Naive thymus-derived CD8-positive, alpha-beta T cell (primary cell): ENCODE results near the gene TEAD3. TPM values are rescaled to one million over a fixed set of nuclear protein-coding genes. Genes with fewer than 3 reads are reported as not detected.
"Not testable (repeated sequence)": the region's sequence is repeated elsewhere in the genome, so short reads cannot be mapped to it uniquely, and the experiment has no call there.

Source experiments
- ATAC-seq, 2 donors: fragments of 150-1000 bp; cut with Tn5 transposase in 1 of 2; sonication (Bioruptor Pico), chemical (Tn5 transposase) in 1 of 2; 1 replicate in 1 of 2; 2 replicates in 1 of 2; pipeline ENCODE4 v1.10.0; 2021; ENCODE audit warnings: mild to moderate bottlenecking in 2 of 2, moderate library complexity in 2 of 2
- POLR2A ChIA-PET: fragments of 350-600 bp; sonication (Branson Sonifier 250); formaldehyde crosslinking; loops from one replicate; lab custom pipeline; 2021; ENCODE audit warnings: antibody characterized with exemption; lab: Charles Lee
- DNase-seq, 10 donors: peaks; one replicate each; pipeline versions ENCODE4 v3.0.0 to v3.0.0-alpha.2; 2020 to 2022
- H3K27ac Mint-ChIP-seq, 10 donors: one replicate each; pipeline ENCODE4 v1.8.0; 2020 to 2022; ENCODE audit warnings: mild to moderate bottlenecking in 10 of 10, mixed read lengths in 10 of 10, moderate library complexity in 4 of 10, inconsistent platforms in 1 of 10
- H3K27me3 Mint-ChIP-seq, 5 donors: one replicate each; pipeline ENCODE4 v1.8.0; 2021 to 2022; ENCODE audit warnings: mixed read lengths in 5 of 5
- H3K36me3 Mint-ChIP-seq, 3 donors: one replicate each; pipeline ENCODE4 v1.8.0; 2020 to 2022; ENCODE audit warnings: mixed read lengths in 3 of 3, mild to moderate bottlenecking in 2 of 3, inconsistent platforms in 1 of 3
- H3K4me1 Mint-ChIP-seq, 4 donors: one replicate each; pipeline ENCODE4 v1.8.0; 2021 to 2022; ENCODE audit warnings: mixed read lengths in 4 of 4
- H3K4me3 Mint-ChIP-seq, 10 donors: one replicate each; pipeline ENCODE4 v1.8.0; 2020 to 2022; ENCODE audit warnings: mild to moderate bottlenecking in 10 of 10, mixed read lengths in 10 of 10, moderate library complexity in 6 of 10, inconsistent platforms in 1 of 10
- H3K9me3 Mint-ChIP-seq, 9 donors: one replicate each; pipeline ENCODE4 v1.8.0; 2020 to 2022; ENCODE audit warnings: mixed read lengths in 9 of 9, mild to moderate bottlenecking in 3 of 9, inconsistent platforms in 1 of 9, moderate library complexity in 1 of 9
- polyA plus RNA-seq, 3 donors: library from polyadenylated mRNA; unstranded; fragments of 300-500 nt; fragmentation: Illumina TruSeq; gene quantifications; one replicate each; pipeline ENCODE4 v1.2.3, GENCODE V29; 2021
- total RNA-seq, 8 experiments: library from RNA in 2 of 8; stranded (reverse) in 2 of 8; gene quantifications; one replicate each; pipeline ENCODE4 v1.2.3 and lab custom pipeline; 2021 to 2026

Gene TEAD3
- total RNA-seq (under 1 TPM; 0.47 to 0.58 TPM), polyA plus RNA-seq (under 1 TPM; 0.05 to 0.16 (median 0.15) TPM), total RNA-seq (lab: John Stamatoyannopoulos, UW) (0 to 1.6 (median 0.37) reads per million in 6 experiments)

DNA sequence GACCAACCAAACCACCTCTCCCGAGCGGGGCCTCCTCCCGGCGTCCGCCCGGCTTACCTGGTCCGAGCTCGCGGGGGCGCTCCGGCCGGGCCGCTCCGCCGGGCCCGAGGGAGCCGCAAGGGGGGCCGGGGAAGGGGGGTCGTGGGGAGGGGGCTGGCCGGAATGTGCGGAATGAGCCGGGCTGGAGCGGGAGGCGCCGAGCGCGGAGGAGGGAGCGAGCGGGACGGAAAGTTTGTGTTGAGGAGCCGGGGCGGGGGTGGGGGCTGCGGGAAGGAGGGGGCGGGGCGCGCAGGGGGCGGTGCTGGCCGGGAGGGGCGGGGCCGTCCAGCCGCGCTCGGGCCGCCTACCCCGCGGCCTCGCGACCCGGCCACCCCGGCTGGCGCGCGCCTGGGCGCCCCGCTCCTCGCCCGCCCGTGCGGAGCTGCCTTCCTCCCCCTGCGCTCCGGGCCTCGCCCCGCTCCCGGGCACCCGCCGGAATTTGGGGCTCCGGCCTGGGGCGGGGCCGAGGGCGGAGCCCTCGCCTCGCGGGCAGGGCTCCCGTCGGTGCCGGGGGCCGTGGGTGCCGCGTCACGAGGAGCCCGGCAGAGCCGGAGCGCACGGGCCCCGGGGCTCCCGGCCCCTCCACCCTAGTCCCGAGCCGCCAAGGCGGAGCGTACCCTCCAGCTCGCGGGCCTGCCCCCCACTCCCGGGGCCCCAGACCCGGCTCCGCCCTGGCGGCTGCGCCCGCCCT, at the start of gene TEAD3:
Gene TEAD3, minus strand, starts transcription at position 239 of the 730 bp plus-strand sequence.
- H3K9me3 Mint-ChIP-seq, result peaks cover 0 to 2% (median 0%) of the 10 kb centered on the region in 9 donors
- ATAC-seq, result peak; percentile 65 to 77
- H3K4me1 Mint-ChIP-seq, result peaks cover 14 to 32% (median 21%) of the 10 kb centered on the region in 4 donors
- H3K27me3 Mint-ChIP-seq, result peaks cover 10 to 34% (median 15%) of the 10 kb centered on the region in 5 donors
- POLR2A ChIA-PET, result interaction anchor here (0.6 to 2.7 kb wide), 7 partner anchors 10 to 240 kb away, joined by 3 to 15 read pairs (median 3); partner anchors contain the start of gene RPL10A
- no peaks in the 10 kb centered on the region for H3K36me3 Mint-ChIP-seq
- H3K27ac Mint-ChIP-seq, result peak within 1 kb of the TSS in 2 of 10 donors; percentile 20 to 79
- peak within 1 kb of the TSS; percentile 70 to 89 (median 80) for H3K4me3 Mint-ChIP-seq
- peak in 9 of 10 donors; percentile 10 to 57 (median 47) for DNase-seq

DNA sequence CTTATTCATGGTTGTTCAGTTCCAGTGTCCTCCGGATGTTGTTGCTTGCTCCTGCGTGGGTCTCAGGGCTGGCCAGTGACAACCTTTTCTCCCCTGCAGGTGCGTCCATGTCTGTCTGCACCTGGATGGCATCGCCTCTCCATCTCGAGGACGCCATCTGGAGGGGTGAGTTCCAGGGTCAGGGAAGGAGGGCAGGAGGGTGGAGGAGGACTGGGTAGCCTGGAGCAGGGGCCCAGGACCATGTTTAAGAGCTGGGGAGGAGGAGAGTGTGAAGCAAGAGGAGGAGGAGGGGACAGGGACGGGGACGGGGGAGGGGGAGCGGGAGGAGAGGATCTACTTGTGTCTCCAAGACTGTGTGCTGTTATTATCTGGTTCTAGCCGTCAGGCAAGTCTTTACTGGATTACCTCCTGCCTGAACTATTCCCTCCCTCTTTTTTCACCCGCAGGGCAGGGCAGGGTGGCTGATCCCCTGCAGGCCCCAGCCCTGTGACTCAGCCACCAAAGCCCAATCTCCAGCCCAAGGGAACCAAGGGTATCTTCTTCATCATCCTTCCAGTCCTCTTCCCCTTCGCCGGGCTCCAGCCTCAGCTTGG, 48.0 kb upstream of the TEAD3 start:
- H3K36me3 Mint-ChIP-seq, result peaks cover 0 to 9% (median 7%) of the 10 kb centered on the region in 3 donors
- POLR2A ChIA-PET, result no interaction called here

DNA sequence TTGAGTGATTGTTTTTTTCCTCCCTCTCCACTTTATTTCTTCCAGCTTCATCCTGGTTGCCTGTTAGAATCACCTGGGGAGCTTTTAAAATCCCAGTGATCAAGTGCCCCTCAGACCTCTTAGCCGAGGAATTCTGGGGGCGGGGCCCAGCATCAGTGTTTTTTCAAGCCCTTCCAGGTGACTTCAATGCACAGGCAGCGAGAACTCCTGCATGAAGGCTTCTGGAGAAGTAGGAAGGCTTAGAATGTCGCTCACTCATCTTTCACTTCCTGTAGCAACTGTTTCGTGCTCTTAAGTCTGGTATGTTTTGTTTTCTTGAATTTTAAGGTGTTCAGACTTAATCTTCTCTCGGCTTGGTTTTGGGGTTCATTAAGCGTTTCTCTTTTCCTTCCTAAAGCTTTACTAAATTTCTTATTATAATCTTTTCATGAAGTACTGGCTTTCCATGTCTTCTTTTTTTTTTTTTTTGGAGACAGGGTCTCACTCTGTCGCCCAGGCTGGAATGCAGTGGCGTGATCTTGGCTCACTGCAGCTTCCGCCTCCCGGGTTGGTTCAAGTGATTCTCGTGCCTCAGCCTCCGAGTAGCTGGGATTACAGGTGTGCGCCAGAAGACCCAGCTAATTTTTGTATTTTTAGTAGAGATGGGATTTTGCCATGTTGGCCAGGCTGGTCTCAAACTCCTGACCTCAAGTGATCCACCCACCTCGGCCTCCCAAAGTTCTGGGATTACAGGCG, 46.7 kb upstream of the TEAD3 start:
- H3K27ac Mint-ChIP-seq, result peak overlapping the region in 2 of 10 donors; percentile 14 to 69
- H3K36me3 Mint-ChIP-seq, result peaks cover 0 to 7% (median 6%) of the 10 kb centered on the region in 3 donors
- H3K27me3 Mint-ChIP-seq, result no peaks in the 10 kb centered on the region
- peaks cover 0 to 13% (median 0%) of the 10 kb centered on the region in 9 donors for H3K9me3 Mint-ChIP-seq
- peaks cover 0 to 4% (median 3%) of the 10 kb centered on the region in 4 donors for H3K4me1 Mint-ChIP-seq
- POLR2A ChIA-PET, result interaction anchor here (0.7 kb wide), 2 partner anchors 227 to 239 kb away, joined by 3 read pairs; no protein-coding TSS in a partner anchor
- DNase-seq (no peak), ATAC-seq (no peak)
- peak overlapping the region in 1 of 10 donors; percentile 17 for H3K4me3 Mint-ChIP-seq

More for the DNA sequence above, 48.0 kb upstream of the TEAD3 start:
- Mint-ChIP-seq H3K9me3 (peaks cover 0 to 16% (median 2%) of the 10 kb centered on the region in 9 donors), H3K4me1 (peaks cover 0 to 4% (median 3%) of the 10 kb centered on the region in 4 donors), H3K4me3 (no peak overlapping the region), H3K27me3 (no peaks in the 10 kb centered on the region), H3K27ac (no peak overlapping the region)
- ATAC-seq (no peak), DNase-seq (no peak)

DNA sequence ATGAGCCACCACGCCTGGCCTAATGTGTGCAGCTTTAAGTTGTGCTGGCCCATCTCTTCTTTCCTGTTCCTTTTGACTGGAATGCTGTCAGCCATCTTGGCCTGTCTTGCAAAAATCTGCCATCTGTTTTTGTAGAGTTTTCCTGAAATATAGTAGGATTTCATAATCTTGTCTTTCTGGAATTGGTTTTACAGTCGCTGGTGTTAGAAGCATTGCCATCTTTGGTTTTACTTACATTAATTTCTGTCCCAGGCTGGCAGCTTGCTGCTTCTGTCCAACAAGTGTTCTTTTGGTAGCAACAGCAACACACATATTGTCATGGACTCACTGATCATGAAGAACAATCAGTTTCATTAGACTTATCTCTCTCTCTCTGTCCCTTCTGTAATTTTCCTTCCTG, 45.0 kb upstream of the TEAD3 start:
- Mint-ChIP-seq H3K4me3 (no peak overlapping the region), H3K36me3 (peaks cover 0 to 7% (median 6%) of the 10 kb centered on the region in 3 donors), H3K27me3 (no peaks in the 10 kb centered on the region), H3K27ac (no peak overlapping the region), H3K9me3 (peaks cover 0 to 13% (median 0%) of the 10 kb centered on the region in 9 donors), H3K4me1 (peaks cover 0 to 4% (median 3%) of the 10 kb centered on the region in 4 donors)
- DNase-seq (no peak), ATAC-seq (no peak)
- POLR2A ChIA-PET, result interaction anchor here (1.4 kb wide), 1 partner anchor 10 kb away, joined by 3 read pairs; no protein-coding TSS in a partner anchor

DNA sequence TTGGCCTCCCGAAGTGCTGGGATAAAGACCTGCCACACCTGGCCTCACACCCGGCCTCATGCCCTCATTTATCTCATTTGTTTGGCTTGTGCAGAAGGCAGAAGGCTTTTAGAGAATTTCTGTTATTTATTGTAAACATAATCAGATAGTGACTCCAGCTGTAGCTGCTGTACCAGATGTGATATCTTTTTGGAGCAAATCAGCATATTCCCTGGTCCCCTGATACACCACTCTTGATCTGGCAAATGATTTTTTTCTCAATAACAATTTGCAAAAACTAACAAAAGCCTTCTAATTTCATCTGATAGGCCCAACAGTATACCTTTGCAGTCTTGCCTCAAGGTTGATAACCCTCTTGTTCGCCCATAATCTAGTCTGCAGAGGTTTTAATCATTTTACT, 42.3 kb upstream of the TEAD3 start:
- POLR2A ChIA-PET, result interaction anchor here (0.7 kb wide), 1 partner anchor 34 kb away, joined by 4 read pairs; no protein-coding TSS in a partner anchor

DNA sequence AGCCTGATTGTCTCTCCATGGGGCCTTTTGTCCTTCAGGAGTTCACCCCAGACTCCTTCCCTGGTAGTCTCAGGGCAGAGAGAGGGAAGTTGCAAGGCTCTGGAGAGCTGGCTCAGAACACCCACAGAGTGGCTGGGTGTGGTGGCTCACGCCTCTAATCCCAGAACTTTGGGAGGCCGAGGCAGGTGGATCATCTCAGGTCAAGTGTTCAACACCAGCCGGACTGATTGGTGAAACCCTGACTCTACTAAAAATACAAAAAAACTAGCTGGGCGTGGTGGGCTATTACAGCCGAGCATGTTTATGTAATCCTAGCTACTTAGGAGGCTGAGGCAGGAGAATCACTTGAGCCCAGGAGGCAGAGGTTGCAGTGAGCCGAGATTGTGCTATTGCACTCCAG, 39.0 kb upstream of the TEAD3 start:
- H3K4me3 Mint-ChIP-seq, H3K9me3 Mint-ChIP-seq, H3K36me3 Mint-ChIP-seq, POLR2A ChIA-PET, DNase-seq, H3K27ac Mint-ChIP-seq, ATAC-seq, H3K27me3 Mint-ChIP-seq: not testable (repeated sequence)
- H3K4me1 Mint-ChIP-seq, result peaks cover 4 to 13% (median 7%) of the 10 kb centered on the region in 4 donors

More for the DNA sequence above, 42.3 kb upstream of the TEAD3 start:
- H3K27ac Mint-ChIP-seq, result no peak overlapping the region
- H3K4me1 Mint-ChIP-seq, result peaks cover 6 to 11% (median 8%) of the 10 kb centered on the region in 4 donors
- peaks cover 0 to 4% (median 2%) of the 10 kb centered on the region in 5 donors for H3K27me3 Mint-ChIP-seq
- H3K36me3 Mint-ChIP-seq, result peaks cover 0 to 7% (median 6%) of the 10 kb centered on the region in 3 donors
- H3K4me3 Mint-ChIP-seq, result no peak overlapping the region
- peaks cover 0 to 13% (median 0%) of the 10 kb centered on the region in 9 donors for H3K9me3 Mint-ChIP-seq
- DNase-seq (no peak), ATAC-seq (no peak)

DNA sequence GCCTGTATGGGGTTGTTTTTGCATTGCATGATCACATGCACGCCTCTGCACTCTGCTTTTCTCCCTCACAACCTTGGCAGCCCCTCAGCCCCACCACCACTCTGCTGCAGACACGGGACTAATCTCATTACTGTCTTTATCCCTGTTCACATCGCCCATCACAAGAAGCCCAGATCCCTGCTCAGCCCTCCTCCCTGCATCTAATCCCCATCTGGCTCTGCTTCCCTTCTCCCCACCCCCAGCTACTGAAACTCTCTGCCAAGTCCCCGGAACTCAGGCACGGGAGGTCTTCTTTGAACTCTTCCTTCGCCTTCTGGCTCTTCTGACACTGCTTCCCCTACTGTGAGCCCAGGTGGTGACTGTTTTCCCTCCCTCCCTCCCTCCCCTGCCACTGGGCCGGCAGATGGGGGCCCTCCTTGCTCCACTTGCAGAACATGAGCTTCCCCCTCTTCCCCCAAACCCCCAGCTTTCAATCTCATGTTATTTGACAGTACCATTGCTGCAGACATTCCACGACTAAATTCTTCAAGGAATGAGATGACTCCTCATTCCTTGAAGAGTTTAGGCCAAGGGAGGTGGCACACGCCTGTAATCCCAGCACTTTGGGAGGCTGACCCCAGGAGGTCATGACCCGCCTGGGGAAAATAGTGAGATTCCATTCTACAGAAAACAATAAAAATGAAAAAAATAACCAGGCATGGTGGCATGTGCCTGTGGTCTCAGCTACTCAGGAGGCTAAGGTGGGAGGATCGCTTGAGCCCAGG, 37.7 kb upstream of the TEAD3 start:
- no peaks in the 10 kb centered on the region for H3K9me3 Mint-ChIP-seq
- no peaks in the 10 kb centered on the region for H3K36me3 Mint-ChIP-seq
- peaks cover 4 to 13% (median 7%) of the 10 kb centered on the region in 4 donors for H3K4me1 Mint-ChIP-seq
- peaks cover 0 to 7% (median 4%) of the 10 kb centered on the region in 5 donors for H3K27me3 Mint-ChIP-seq
- peak overlapping the region in 1 of 10 donors; percentile 24 for H3K4me3 Mint-ChIP-seq
- ATAC-seq, result no peak
- H3K27ac Mint-ChIP-seq, result no peak overlapping the region
- POLR2A ChIA-PET, result interaction anchor here (1.3 kb wide), 1 partner anchor 29 kb away, joined by 4 read pairs; no protein-coding TSS in a partner anchor
- no peak for DNase-seq

DNA sequence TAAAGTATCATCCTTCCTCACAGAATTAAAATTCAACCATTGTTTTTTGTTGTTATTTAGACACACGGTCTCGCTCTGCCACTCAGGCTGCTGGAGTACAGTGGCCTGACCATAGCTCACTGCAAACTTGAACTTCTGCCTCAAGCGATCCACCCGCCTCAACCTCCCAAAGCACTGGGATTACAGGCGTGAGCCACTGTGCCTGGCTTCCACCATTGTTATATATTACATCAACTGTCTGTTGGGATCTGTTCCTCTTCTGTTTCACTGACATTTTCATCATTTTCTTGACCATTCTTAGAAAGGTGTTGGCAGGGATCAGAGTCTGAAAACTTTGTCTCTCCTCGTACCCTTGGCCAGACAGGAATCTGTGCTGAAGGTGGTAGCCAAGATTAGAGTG, 37.1 kb upstream of the TEAD3 start:
- Mint-ChIP-seq H3K9me3 (no peaks in the 10 kb centered on the region), H3K36me3 (no peaks in the 10 kb centered on the region), H3K4me1 (peaks cover 4 to 13% (median 7%) of the 10 kb centered on the region in 4 donors), H3K27me3 (peaks cover 0 to 7% (median 4%) of the 10 kb centered on the region in 5 donors), H3K4me3 (no peak overlapping the region), H3K27ac (no peak overlapping the region)
- DNase-seq, result no peak
- POLR2A ChIA-PET, result interaction anchor here (1.3 kb wide), 1 partner anchor 28 kb away, joined by 4 read pairs; no protein-coding TSS in a partner anchor
- no peak for ATAC-seq

DNA sequence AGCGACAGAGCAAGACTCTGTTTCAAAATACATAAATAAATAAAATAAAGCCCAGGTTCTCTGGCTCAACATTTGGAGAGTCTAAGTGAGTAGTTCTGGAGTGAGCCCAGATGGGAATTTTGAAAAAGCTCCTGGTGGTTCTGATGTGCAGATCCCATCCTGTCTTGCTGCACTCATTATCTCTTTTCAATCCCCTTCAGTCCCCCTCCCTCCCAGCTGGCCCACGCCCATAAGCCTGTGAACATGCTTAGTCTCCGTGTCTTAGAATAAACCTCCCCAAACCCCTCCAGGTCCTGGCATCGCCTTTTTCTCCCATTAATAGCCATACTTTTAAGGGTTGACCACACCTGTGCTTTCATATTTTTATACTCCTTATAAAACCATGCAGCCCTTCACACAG, 35.2 kb upstream of the TEAD3 start:
- H3K36me3 Mint-ChIP-seq, result no peaks in the 10 kb centered on the region
- peaks cover 4 to 13% (median 8%) of the 10 kb centered on the region in 4 donors for H3K4me1 Mint-ChIP-seq
- no peaks in the 10 kb centered on the region for H3K9me3 Mint-ChIP-seq
- no peak overlapping the region for H3K4me3 Mint-ChIP-seq
- POLR2A ChIA-PET, result interaction anchor here (1.1 kb wide), 1 partner anchor 8 kb away, joined by 3 read pairs; no protein-coding TSS in a partner anchor
- no peak overlapping the region for H3K27ac Mint-ChIP-seq
- no peak for DNase-seq
- H3K27me3 Mint-ChIP-seq, result peaks cover 0 to 7% (median 4%) of the 10 kb centered on the region in 5 donors
- ATAC-seq, result no peak

DNA sequence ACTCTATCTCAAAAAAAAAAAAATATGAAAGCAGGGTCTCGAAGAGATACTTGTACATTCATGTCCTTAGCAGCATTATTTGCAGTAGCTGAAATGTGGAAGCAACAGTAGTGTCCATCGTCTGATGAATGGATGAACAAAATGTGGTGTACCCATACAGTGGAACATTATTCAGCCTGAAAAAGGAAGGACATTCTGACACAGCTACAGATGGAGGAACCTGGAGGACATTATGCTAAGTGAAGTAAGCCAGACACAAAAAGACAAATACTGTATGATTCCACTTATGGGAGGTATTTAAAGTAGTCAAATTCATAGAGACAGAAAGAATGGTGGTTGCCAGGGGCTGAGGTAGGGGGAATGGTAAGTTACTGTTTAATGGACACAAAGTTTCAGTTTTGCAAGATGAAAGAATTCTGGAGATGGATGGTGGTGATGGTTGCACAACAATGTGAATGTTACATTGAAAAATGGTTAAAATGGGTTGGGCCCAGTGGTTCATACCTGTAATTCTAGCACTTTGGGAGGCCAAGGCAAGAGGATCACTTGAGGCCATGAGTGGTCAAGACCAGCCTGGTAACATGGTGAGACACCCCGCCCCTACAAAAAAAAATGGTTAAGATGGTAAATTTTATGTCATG, 27.6 kb upstream of the TEAD3 start:
- Mint-ChIP-seq H3K27ac (peak overlapping the region in 8 of 10 donors; percentile 2 to 31 (median 17)), H3K9me3 (no peaks in the 10 kb centered on the region), H3K4me3 (peak overlapping the region in 1 of 10 donors; percentile 45), H3K36me3 (no peaks in the 10 kb centered on the region), H3K4me1 (peaks cover 2 to 27% (median 24%) of the 10 kb centered on the region in 4 donors), H3K27me3 (no peaks in the 10 kb centered on the region)
- ATAC-seq, result no peak
- POLR2A ChIA-PET, result interaction anchor here (1.1 to 2.2 kb wide), 3 partner anchors 8 to 162 kb away, joined by 3 to 6 read pairs (median 4); no protein-coding TSS in a partner anchor
- DNase-seq, result no peak
